Naive thymus-derived CD4-positive, alpha-beta T cell (primary cell): ENCODE results near the gene DNAJC17. TPM values are rescaled to one million over a fixed set of nuclear protein-coding genes. Genes with fewer than 3 reads are reported as not detected.
A peak's percentile ranks its signal among the peaks of the same experiment; 100 is the strongest.

ENCODE experiments used
- ATAC-seq: fragments of 150-1000 bp; cut with Tn5 transposase; 2 replicates; pipeline ENCODE4 v1.10.0; 2021; ENCODE audit warnings: mild to moderate bottlenecking, moderate library complexity
- CTCF ChIA-PET: fragments of 350-600 bp; sonication (Branson Sonifier 250); formaldehyde crosslinking; loops from one replicate; lab custom pipeline; 2021; ENCODE audit warnings: antibody characterized with exemption; lab: Charles Lee
- POLR2A ChIA-PET: fragments of 350-600 bp; sonication (Branson Sonifier 250); formaldehyde crosslinking; loops from one replicate; lab custom pipeline; 2021; ENCODE audit warnings: antibody characterized with exemption, inconsistent platforms; lab: Charles Lee
- DNase-seq, 9 donors: peaks; one replicate each; pipeline versions ENCODE4 v3.0.0 to v3.0.0-alpha.2; 2020 to 2022; ENCODE audit warnings: mixed read lengths in 1 of 9
- H3K27ac ChIP-seq: one replicate; pipeline ENCODE4 v1.7.0; 2013; ENCODE audit warnings: mild to moderate bottlenecking, low read depth, low read length, moderate library complexity
- H3K27me3 ChIP-seq, 2 donors: one replicate each; pipeline ENCODE4 v1.7.0; 2013; ENCODE audit warnings: low read length in 2 of 2, mild to moderate bottlenecking in 2 of 2, moderate library complexity in 2 of 2; ENCODE audit not compliant: control insufficient read depth in 2 of 2, insufficient read depth in 2 of 2
- H3K36me3 ChIP-seq, 3 experiments: 1 replicate in 2 of 3; 2 replicates in 1 of 3; pipeline ENCODE4 v1.7.0; 2013; ENCODE audit warnings: low read length in 3 of 3, mild to moderate bottlenecking in 3 of 3, moderate library complexity in 1 of 3; ENCODE audit not compliant: insufficient read depth in 3 of 3, control insufficient read depth in 2 of 3
- H3K4me1 ChIP-seq, 2 donors: one replicate each; pipeline ENCODE4 v1.7.0; 2013; ENCODE audit warnings: low read length in 2 of 2, mild to moderate bottlenecking in 2 of 2, moderate library complexity in 1 of 2; ENCODE audit not compliant: control insufficient read depth in 2 of 2, insufficient read depth in 2 of 2
- H3K4me3 ChIP-seq: 2 replicates; pipeline ENCODE4 v1.7.0; 2013; ENCODE audit warnings: mild to moderate bottlenecking, low read length
- H3K9me3 ChIP-seq, 3 experiments: 1 replicate in 2 of 3; 2 replicates in 1 of 3; pipeline ENCODE4 v1.7.0; 2013; ENCODE audit warnings: low read length in 3 of 3; ENCODE audit not compliant: control insufficient read depth in 2 of 3
- H3K27ac Mint-ChIP-seq, 9 donors: one replicate each; pipeline ENCODE4 v1.8.0; 2020 to 2022; ENCODE audit warnings: mixed read lengths in 9 of 9, mild to moderate bottlenecking in 8 of 9, moderate library complexity in 5 of 9, inconsistent platforms in 2 of 9
- H3K27me3 Mint-ChIP-seq, 5 donors: one replicate each; pipeline ENCODE4 v1.8.0; 2021 to 2022; ENCODE audit warnings: mixed read lengths in 5 of 5, mild to moderate bottlenecking in 1 of 5
- H3K36me3 Mint-ChIP-seq, 5 donors: one replicate each; pipeline ENCODE4 v1.8.0; 2020 to 2022; ENCODE audit warnings: mixed read lengths in 5 of 5, mild to moderate bottlenecking in 3 of 5, inconsistent platforms in 1 of 5
- H3K4me1 Mint-ChIP-seq, 7 donors: one replicate each; pipeline ENCODE4 v1.8.0; 2020 to 2022; ENCODE audit warnings: mixed read lengths in 7 of 7, mild to moderate bottlenecking in 3 of 7, inconsistent platforms in 1 of 7
- H3K4me3 Mint-ChIP-seq, 10 donors: one replicate each; pipeline ENCODE4 v1.8.0; 2020 to 2022; ENCODE audit warnings: mild to moderate bottlenecking in 10 of 10, mixed read lengths in 10 of 10, moderate library complexity in 6 of 10, inconsistent platforms in 2 of 10
- H3K9me3 Mint-ChIP-seq, 11 donors: one replicate each; pipeline ENCODE4 v1.8.0; 2020 to 2022; ENCODE audit warnings: mixed read lengths in 11 of 11, mild to moderate bottlenecking in 4 of 11, inconsistent platforms in 1 of 11, moderate library complexity in 1 of 11
- intact Hi-C, 2 donors: fragments of 100-400 bp; cut with micrococcal nuclease; formaldehyde crosslinking; loops; one replicate each; pipeline ENCODE4 v1.15.1; 2023
- polyA plus RNA-seq, 2 donors: library from polyadenylated mRNA; unstranded; fragments of 300-500 nt; fragmentation: Illumina TruSeq; gene quantifications; one replicate each; pipeline ENCODE4 v1.2.3, GENCODE V29; 2021
- total RNA-seq, 6 experiments: library from RNA in 5 of 6; stranded (reverse) in 5 of 6; gene quantifications; 1 replicate in 5 of 6; 2 replicates in 1 of 6; pipeline ENCODE4 v1.2.3 and lab custom pipeline; 2021 to 2026

DNAJC17 gene, protein sequence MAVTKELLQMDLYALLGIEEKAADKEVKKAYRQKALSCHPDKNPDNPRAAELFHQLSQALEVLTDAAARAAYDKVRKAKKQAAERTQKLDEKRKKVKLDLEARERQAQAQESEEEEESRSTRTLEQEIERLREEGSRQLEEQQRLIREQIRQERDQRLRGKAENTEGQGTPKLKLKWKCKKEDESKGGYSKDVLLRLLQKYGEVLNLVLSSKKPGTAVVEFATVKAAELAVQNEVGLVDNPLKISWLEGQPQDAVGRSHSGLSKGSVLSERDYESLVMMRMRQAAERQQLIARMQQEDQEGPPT
- total RNA-seq (10 to 100 TPM; 28.8 to 50.9 (median 36.7) TPM), polyA plus RNA-seq (10 to 100 TPM; 31.0 to 35.5 TPM), total RNA-seq (lab: John Stamatoyannopoulos, UW) (23.0 reads per million, percentile 53 among the genes with 10 or more reads in this experiment)

DNA sequence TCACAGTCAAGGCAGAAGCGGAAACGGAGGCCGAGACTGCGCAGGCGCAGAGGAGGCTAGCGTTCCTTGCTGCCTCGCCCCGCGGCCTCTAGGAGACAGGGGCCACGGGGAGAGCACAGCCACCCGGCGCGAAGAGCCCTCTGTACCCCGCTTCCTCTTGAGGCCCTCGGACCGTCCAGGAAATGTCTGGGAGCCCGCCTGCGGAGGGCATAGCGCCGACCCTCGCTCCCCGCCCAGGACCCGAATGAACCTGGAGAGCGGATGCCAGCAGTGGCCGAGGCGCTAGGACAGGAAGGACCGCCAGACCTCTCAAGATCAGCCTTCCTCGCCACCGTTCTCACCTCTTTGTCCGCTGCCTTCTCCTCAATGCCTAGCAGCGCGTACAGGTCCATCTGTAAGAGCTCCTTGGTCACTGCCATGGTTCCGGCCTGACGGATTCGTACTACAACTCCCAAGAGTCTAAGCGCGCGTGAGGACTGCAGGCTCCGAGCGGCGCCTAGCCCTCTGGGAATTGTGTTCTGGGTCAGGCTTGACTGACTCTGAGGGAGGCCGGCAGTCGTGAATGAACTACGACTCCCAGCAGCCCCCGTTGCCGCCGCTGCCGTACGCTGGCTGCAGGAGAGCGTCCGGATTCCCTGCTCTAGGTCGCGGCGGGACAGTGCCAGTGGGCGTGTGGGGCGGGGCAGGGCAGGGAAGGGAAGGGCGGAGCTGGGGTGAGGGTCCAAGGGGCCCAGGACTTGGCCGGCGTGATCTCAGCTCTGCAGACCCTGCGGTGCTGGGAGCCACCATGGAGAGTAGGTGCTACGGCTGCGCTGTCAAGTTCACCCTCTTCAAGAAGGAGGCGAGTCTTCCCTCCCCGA lies at the start of gene DNAJC17, which contains the start of gene ZFYVE19:
Gene DNAJC17, minus strand, starts transcription at position 446 of the 860 bp plus-strand sequence. Its CDS starts 27 bp downstream, at position 419.
Gene ZFYVE19, plus strand, starts transcription at position 62 of the 860 bp plus-strand sequence. Its CDS starts 501 bp downstream, at position 563.
- intact Hi-C loops = loop anchor here (1.0 to 10.0 kb wide), 20 partner anchors 24 to 1025 kb away; partner anchors contain the start of genes CHAC1 (in 2 of the 2), GCHFR (in 2 of the 2), KNL1 (in 2 of the 2) and RAD51 (in 2 of the 2)
- Histone ChIP-seq H3K4me1 (peaks cover 14 to 16% of the 10 kb centered on the region in 2 donors), H3K27me3 (no peaks in the 10 kb centered on the region), H3K36me3 (peaks cover 0 to 17% (median 4%) of the 10 kb centered on the region in 3 experiments), H3K9me3 (no peaks in the 10 kb centered on the region), H3K27ac (peak within 1 kb of the TSS; percentile 95), H3K4me3 (peak within 1 kb of the TSS; percentile 99)
- H3K27ac Mint-ChIP-seq = peak within 1 kb of the TSS; percentile 84 to 98 (median 96)
- POLR2A ChIA-PET = interaction anchor here (0.9 to 2.3 kb wide), 6 partner anchors 55 to 525 kb away, joined by 3 to 14 read pairs (median 4); partner anchors contain the start of genes KNL1, NUSAP1, OIP5 and RAD51
- CTCF ChIA-PET = interaction anchor here (0.5 to 1.0 kb wide), 4 partner anchors 25 to 532 kb away, joined by 3 to 4 read pairs (median 3); no protein-coding TSS in a partner anchor
- no peaks in the 10 kb centered on the region for H3K27me3 Mint-ChIP-seq
- ATAC-seq = peak; percentile 99
- peak; percentile 86 to 96 (median 91) for DNase-seq
- peaks cover 0 to 16% (median 9%) of the 10 kb centered on the region in 5 donors for H3K36me3 Mint-ChIP-seq
- no peaks in the 10 kb centered on the region for H3K9me3 Mint-ChIP-seq
- H3K4me3 Mint-ChIP-seq = peak within 1 kb of the TSS; percentile 92 to 98 (median 96)
- H3K4me1 Mint-ChIP-seq = peaks cover 17 to 43% (median 25%) of the 10 kb centered on the region in 7 donors

DNA sequence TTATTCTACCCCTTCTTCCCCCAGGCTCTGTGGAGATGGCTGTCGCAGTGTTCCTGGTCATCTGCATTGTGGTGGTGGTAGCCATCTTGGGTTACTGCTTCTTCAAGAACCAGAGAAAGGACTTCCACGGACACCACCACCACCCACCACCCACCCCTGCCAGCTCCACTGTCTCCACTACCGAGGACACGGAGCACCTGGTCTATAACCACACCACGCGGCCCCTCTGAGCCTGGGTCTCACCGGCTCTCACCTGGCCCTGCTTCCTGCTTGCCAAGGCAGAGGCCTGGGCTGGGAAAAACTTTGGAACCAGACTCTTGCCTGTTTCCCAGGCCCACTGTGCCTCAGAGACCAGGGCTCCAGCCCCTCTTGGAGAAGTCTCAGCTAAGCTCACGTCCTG lies 49.5 kb upstream of the DNAJC17 start:
- H3K4me1 ChIP-seq = no peaks in the 10 kb centered on the region
- Mint-ChIP-seq H3K9me3 (no peaks in the 10 kb centered on the region), H3K4me1 (peaks cover 0 to 18% (median 13%) of the 10 kb centered on the region in 7 donors), H3K27me3 (no peaks in the 10 kb centered on the region), H3K27ac (no peak overlapping the region), H3K36me3 (peaks cover 0 to 3% (median 0%) of the 10 kb centered on the region in 5 donors), H3K4me3 (no peak overlapping the region)
- intact Hi-C loops = loop anchor here (1.0 kb wide), 3 partner anchors 38 to 329 kb away; partner anchors contain the start of gene VPS18 (in 2 of the 2)
- no peaks in the 10 kb centered on the region for H3K9me3 ChIP-seq
- no peaks in the 10 kb centered on the region for H3K27me3 ChIP-seq
- POLR2A ChIA-PET = interaction anchor here (0.9 to 3.6 kb wide), 4 partner anchors 17 to 38 kb away, joined by 3 to 29 read pairs (median 4); partner anchors contain the start of genes RHOV and VPS18
- H3K36me3 ChIP-seq = no peaks in the 10 kb centered on the region
- CTCF ChIA-PET = interaction anchor here (0.7 to 6.0 kb wide), 11 partner anchors 9 to 328 kb away, joined by 3 to 101 read pairs (median 10); partner anchors contain the start of genes RHOV and VPS18
- no peak overlapping the region for H3K27ac ChIP-seq
- no peak for DNase-seq
- no peak for ATAC-seq
- no peak overlapping the region for H3K4me3 ChIP-seq

DNA sequence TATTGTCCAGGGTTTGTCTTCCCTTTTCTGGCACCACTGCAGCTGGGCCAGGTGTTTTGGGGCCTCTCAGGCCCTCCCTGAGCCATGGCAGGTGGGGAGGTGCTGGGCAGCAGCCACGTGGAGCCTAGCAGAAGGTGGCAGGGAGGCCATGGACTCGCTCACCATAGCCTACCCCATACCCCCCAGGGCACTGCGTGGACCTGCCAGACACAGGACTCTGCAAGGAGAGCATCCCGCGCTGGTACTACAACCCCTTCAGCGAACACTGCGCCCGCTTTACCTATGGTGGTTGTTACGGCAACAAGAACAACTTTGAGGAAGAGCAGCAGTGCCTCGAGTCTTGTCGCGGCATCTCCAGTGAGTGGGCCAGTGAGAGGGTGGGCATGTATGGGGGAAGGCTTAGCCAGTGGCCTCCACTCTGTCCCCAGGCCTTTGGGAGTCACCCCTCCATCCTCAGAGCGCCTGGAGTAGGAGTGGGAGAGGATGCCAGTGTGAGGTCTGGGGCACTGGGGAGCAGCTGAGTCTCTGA lies 48.5 kb upstream of the DNAJC17 start:
- CTCF ChIA-PET = interaction anchor here (3.4 to 6.0 kb wide), 3 partner anchors 17 to 49 kb away, joined by 15 to 101 read pairs (median 47); partner anchors contain the start of genes RHOV and VPS18
- Mint-ChIP-seq H3K36me3 (peaks cover 0 to 3% (median 0%) of the 10 kb centered on the region in 5 donors), H3K27ac (no peak overlapping the region)

DNA sequence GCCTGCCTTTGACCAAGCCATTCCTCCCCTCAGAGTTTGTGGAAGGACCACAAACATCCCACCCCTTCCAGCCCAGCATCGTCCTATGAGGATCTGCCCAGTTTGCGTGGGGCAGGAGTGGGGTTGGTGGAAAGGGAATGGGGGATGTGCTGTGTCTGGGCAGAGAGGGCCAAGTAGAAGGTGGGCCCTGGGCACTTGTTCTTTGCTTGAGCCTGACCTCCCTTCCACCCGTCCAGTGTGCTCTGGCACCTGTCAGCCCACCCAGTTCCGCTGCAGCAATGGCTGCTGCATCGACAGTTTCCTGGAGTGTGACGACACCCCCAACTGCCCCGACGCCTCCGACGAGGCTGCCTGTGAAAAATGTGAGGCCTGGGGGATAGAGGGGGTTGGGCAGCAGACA lies 46.9 kb upstream of the DNAJC17 start:
- Mint-ChIP-seq H3K4me3 (no peak overlapping the region), H3K27ac (no peak overlapping the region), H3K36me3 (peaks cover 0 to 3% (median 0%) of the 10 kb centered on the region in 5 donors), H3K4me1 (peaks cover 0 to 13% (median 8%) of the 10 kb centered on the region in 7 donors), H3K9me3 (no peaks in the 10 kb centered on the region), H3K27me3 (no peaks in the 10 kb centered on the region)
- Histone ChIP-seq H3K27ac (no peak overlapping the region), H3K36me3 (no peaks in the 10 kb centered on the region), H3K9me3 (no peaks in the 10 kb centered on the region), H3K4me1 (no peaks in the 10 kb centered on the region), H3K4me3 (no peak overlapping the region), H3K27me3 (no peaks in the 10 kb centered on the region)
- CTCF ChIA-PET = interaction anchor here (1.4 kb wide), 1 partner anchor 38 kb away, joined by 3 read pairs; no protein-coding TSS in a partner anchor
- POLR2A ChIA-PET = no interaction called here
- no peak for DNase-seq
- ATAC-seq = no peak
- intact Hi-C loops = no loop called here

More for the DNA sequence above, 48.5 kb upstream of the DNAJC17 start:
- intact Hi-C loops = no loop called here
- ATAC-seq (no peak), DNase-seq (no peak)
- Histone ChIP-seq H3K36me3 (no peaks in the 10 kb centered on the region), H3K27ac (no peak overlapping the region), H3K27me3 (no peaks in the 10 kb centered on the region), H3K4me3 (no peak overlapping the region), H3K9me3 (no peaks in the 10 kb centered on the region), H3K4me1 (no peaks in the 10 kb centered on the region)
- no peaks in the 10 kb centered on the region for H3K9me3 Mint-ChIP-seq
- H3K4me1 Mint-ChIP-seq = peaks cover 0 to 18% (median 13%) of the 10 kb centered on the region in 7 donors
- no peak overlapping the region for H3K4me3 Mint-ChIP-seq
- POLR2A ChIA-PET = interaction anchor here (1.5 to 1.9 kb wide), 2 partner anchors 18 to 36 kb away, joined by 3 to 6 read pairs; partner anchors contain the start of gene RHOV
- H3K27me3 Mint-ChIP-seq = no peaks in the 10 kb centered on the region

DNA sequence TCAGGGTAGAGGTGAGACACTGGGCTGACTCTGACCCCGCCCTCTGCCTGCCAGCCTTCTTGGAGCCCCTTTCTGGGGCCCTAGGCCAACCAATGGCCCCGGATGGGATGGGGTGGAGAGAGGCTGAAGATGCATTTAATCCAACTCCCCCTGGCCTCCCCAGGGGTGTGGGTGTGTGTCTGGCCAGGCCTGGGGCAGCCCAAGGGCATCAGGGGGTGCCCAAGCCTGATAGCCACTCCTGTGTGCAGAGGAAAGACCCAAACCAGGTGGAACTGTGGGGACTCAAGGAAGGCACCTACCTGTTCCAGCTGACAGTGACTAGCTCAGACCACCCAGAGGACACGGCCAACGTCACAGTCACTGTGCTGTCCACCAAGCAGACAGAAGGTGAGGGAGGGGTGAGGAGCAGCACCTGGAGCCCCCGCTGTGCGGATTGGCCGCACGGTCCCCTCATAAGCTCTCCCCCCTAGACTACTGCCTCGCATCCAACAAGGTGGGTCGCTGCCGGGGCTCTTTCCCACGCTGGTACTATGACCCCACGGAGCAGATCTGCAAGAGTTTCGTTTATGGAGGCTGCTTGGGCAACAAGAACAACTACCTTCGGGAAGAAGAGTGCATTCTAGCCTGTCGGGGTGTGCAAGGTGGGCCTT lies 46.1 kb upstream of the DNAJC17 start:
- Histone ChIP-seq H3K9me3 (no peaks in the 10 kb centered on the region), H3K27ac (no peak overlapping the region), H3K4me1 (no peaks in the 10 kb centered on the region), H3K4me3 (no peak overlapping the region), H3K36me3 (no peaks in the 10 kb centered on the region), H3K27me3 (no peaks in the 10 kb centered on the region)
- H3K27me3 Mint-ChIP-seq = no peaks in the 10 kb centered on the region
- DNase-seq = no peak
- ChIA-PET POLR2A (interaction anchor here (0.7 kb wide), 1 partner anchor 54 kb away, joined by 3 read pairs; no protein-coding TSS in a partner anchor), CTCF (interaction anchor here (0.7 kb wide), 1 partner anchor 479 kb away, joined by 3 read pairs; the partner anchor contains the start of genes NUSAP1 and OIP5)
- no peaks in the 10 kb centered on the region for H3K9me3 Mint-ChIP-seq
- H3K36me3 Mint-ChIP-seq = peaks cover 0 to 3% (median 0%) of the 10 kb centered on the region in 5 donors
- H3K27ac Mint-ChIP-seq = no peak overlapping the region
- peaks cover 0 to 8% (median 5%) of the 10 kb centered on the region in 7 donors for H3K4me1 Mint-ChIP-seq
- H3K4me3 Mint-ChIP-seq = no peak overlapping the region
- intact Hi-C loops = no loop called here
- no peak for ATAC-seq
